Kidney (tissue), 14 donors: ENCODE data around the gene XKR7. TPM values are rescaled to one million over a fixed set of nuclear protein-coding genes. Genes with fewer than 3 reads are reported as not detected.

Experiments used
- DNase-seq, 5 donors: peaks; one replicate each; pipeline ENCODE4 v3.0.0-alpha.2; 2013 to 2020
- FAIRE-seq: peaks from 2 replicates; lab custom pipeline; 2012; peaks lifted over from hg19 to GRCh38; lab: Jason Lieb, UNC
- H3K27ac ChIP-seq, 2 donors: one replicate each; pipeline ENCODE4 v1.7.0; 2013; ENCODE audit warnings: low read depth in 2 of 2, low read length in 2 of 2, inconsistent platforms in 1 of 2
- H3K27me3 ChIP-seq: one replicate; pipeline ENCODE4 v1.7.1; 2013; ENCODE audit warnings: low read length, inconsistent platforms; ENCODE audit not compliant: control insufficient read depth, insufficient read depth
- H3K36me3 ChIP-seq, 3 donors: one replicate each; pipeline versions ENCODE4 v1.7.0 to v1.7.1; 2013; ENCODE audit warnings: low read length in 3 of 3, control low read depth in 1 of 3, inconsistent platforms in 1 of 3; ENCODE audit not compliant: insufficient read depth in 3 of 3, control insufficient read depth in 2 of 3
- H3K4me1 ChIP-seq, 3 donors: one replicate each; pipeline versions ENCODE4 v1.7.0 to v1.7.1; 2013; ENCODE audit warnings: low read length in 3 of 3, inconsistent platforms in 1 of 3, low read depth in 1 of 3; ENCODE audit not compliant: control insufficient read depth in 2 of 3, insufficient read depth in 2 of 3
- H3K4me3 ChIP-seq, 3 donors: one replicate each; pipeline versions ENCODE4 v1.7.0 to v1.8.1; 2013; ENCODE audit warnings: low read length in 3 of 3, control low read depth in 1 of 3, inconsistent platforms in 1 of 3
- H3K9ac ChIP-seq, 3 donors: one replicate each; pipeline versions ENCODE4 v1.7.0 to v1.7.1; 2013; ENCODE audit warnings: low read length in 3 of 3, control low read depth in 1 of 3, inconsistent platforms in 1 of 3
- H3K9me3 ChIP-seq, 3 donors: one replicate each; pipeline versions ENCODE4 v1.7.0 to v1.7.1; 2013; ENCODE audit warnings: low read length in 3 of 3, control low read depth in 1 of 3, inconsistent platforms in 1 of 3; ENCODE audit not compliant: control insufficient read depth in 2 of 3, insufficient read depth in 1 of 3
- CTCF ChIP-seq: IDR thresholded peaks from 3 replicates; pipeline ENCODE4 v1.5.1; 2012; ENCODE audit warnings: mild to moderate bottlenecking, moderate library complexity, borderline replicate concordance; ENCODE audit not compliant: insufficient read depth; ENCODE audit errors: extremely low read depth
- intact Hi-C: fragments of 100-400 bp; cut with DNase I; formaldehyde crosslinking; loops from one replicate; pipeline ENCODE4 v1.11.1; 2022
- polyA plus RNA-seq: library from polyadenylated mRNA; stranded (reverse); fragments of 350-450 nt; fragmentation: Illumina TruSeq; extraction: RNeasy Lipid Tissue Mini Kit (QIAGEN cat#74804); gene quantifications from one replicate; pipeline ENCODE4 v1.2.3, GENCODE V29; 2014; ENCODE audit warnings: low read depth, low replicate concordance; ENCODE audit not compliant: insufficient read depth
- total RNA-seq: library from RNA; stranded (reverse); fragmentation: NEBNext Ultra II Directional; extraction: Animal tissue kit (Norgen Biotek cat#: 25700); gene quantifications from one replicate; pipeline ENCODE4 v1.2.1, GENCODE V29; 2021
- donor health status: control.
- donor health status: control.
- donor health status: control.
- donor health status: control.
- donor health status: control.
- donor health status: DM: yes; HTN: yes; CAD: no.
- donor health status: Normal renal cell carcinoma (clear cell type).

XKR7 gene
- total and polyA plus RNA-seq, 2 donors from 2014 or later, result 0.06 TPM; not detected in 1

GRCh38 chr20:31969991-31970390 is 2.0 kb downstream of the XKR7 start:
- H3K27me3 ChIP-seq, result no peaks in the 10 kb centered on the region
- FAIRE-seq (no peak), DNase-seq (no peak)
- H3K4me1 ChIP-seq, result peaks cover 0 to 2% (median 0%) of the 10 kb centered on the region in 3 donors
- H3K4me3 ChIP-seq, result no peak overlapping the region
- no peak overlapping the region for H3K9ac ChIP-seq
- TF ChIP-seq CTCF, result no peak
- H3K9me3 ChIP-seq, result no peaks in the 10 kb centered on the region
- no peaks in the 10 kb centered on the region for H3K36me3 ChIP-seq
- intact Hi-C loops, result no loop called here
- no peak overlapping the region for H3K27ac ChIP-seq

- Histone ChIP-seq H3K27me3 (no peaks in the 10 kb centered on the region), H3K4me3 (no peak overlapping the region), H3K9me3 (no peaks in the 10 kb centered on the region), H3K27ac (no peak overlapping the region), H3K4me1 (peaks cover 0 to 2% (median 0%) of the 10 kb centered on the region in 3 donors), H3K36me3 (no peaks in the 10 kb centered on the region), H3K9ac (no peak overlapping the region)
- TF ChIP-seq CTCF, result no peak
- DNase-seq (peak in 4 of 5 donors; percentile 60 to 91 (median 74)), FAIRE-seq (no peak)
- intact Hi-C loops, result no loop called here
Measured at GRCh38 chr20:31972471-31973021, 4.6 kb downstream of the XKR7 start.

- H3K4me1 ChIP-seq, result no peaks in the 10 kb centered on the region
- no peaks in the 10 kb centered on the region for H3K27me3 ChIP-seq
- no peak for TF ChIP-seq CTCF
- H3K36me3 ChIP-seq, result no peaks in the 10 kb centered on the region
- H3K9me3 ChIP-seq, result no peaks in the 10 kb centered on the region
- DNase-seq (no peak), FAIRE-seq (no peak)
- no peak overlapping the region for H3K27ac ChIP-seq
- intact Hi-C loops, result no loop called here
- H3K9ac ChIP-seq, result no peak overlapping the region
- no peak overlapping the region for H3K4me3 ChIP-seq
Measured at GRCh38 chr20:31974296-31974695, 6.3 kb downstream of the XKR7 start.

GRCh38 chr20:31974951-31975487 is 7.1 kb downstream of the XKR7 start:
- intact Hi-C loops, result no loop called here
- Histone ChIP-seq H3K36me3 (no peaks in the 10 kb centered on the region), H3K27ac (no peak overlapping the region), H3K27me3 (no peaks in the 10 kb centered on the region), H3K4me1 (no peaks in the 10 kb centered on the region), H3K4me3 (no peak overlapping the region), H3K9me3 (no peaks in the 10 kb centered on the region), H3K9ac (no peak overlapping the region)
- peak in 4 of 5 donors; percentile 82 to 90 (median 84) for DNase-seq
- TF ChIP-seq CTCF, result no peak
- no peak for FAIRE-seq
